A673 (cell line): ENCODE data around the gene AGMO. TPM values are rescaled to one million over a fixed set of nuclear protein-coding genes. Genes with fewer than 3 reads are reported as not detected.

Experiments used
- BruUV-seq: library from RNA; stranded (reverse); fragments of 400-500 nt; replicated peaks from 2 replicates; lab custom pipeline; 2021; lab: Mats Ljungman, UMichigan
- CTCF ChIA-PET: fragments of 300-600 bp; sonication (Branson Sonifier 250); formaldehyde crosslinking; loops from one replicate; lab custom pipeline; 2022; ENCODE audit warnings: antibody characterized with exemption; lab: Charles Lee
- POLR2A ChIA-PET: fragments of 300-600 bp; sonication (Branson Sonifier 250); formaldehyde crosslinking; loops from one replicate; lab custom pipeline; 2022; ENCODE audit warnings: antibody characterized with exemption; ENCODE audit not compliant: low non-redundant PET; lab: Charles Lee
- DNase-seq: peaks from one replicate; pipeline ENCODE4 v3.0.0-alpha.2; 2015; ENCODE audit warnings: low spot score
- H3K27ac ChIP-seq: fragments of 200-600 bp; sonication (generic); 2 replicates; pipeline ENCODE4 v1.5.1; 2016; ENCODE audit warnings: mixed run types, low read depth, mild to moderate bottlenecking, mixed read lengths, antibody characterized with exemption, low read length; ENCODE audit not compliant: poor library complexity, severe bottlenecking
- H3K27me3 ChIP-seq: fragments of 200-600 bp; sonication (generic); replicated peaks from 2 replicates; pipeline ENCODE4 v1.6.1; 2017; ENCODE audit warnings: mixed run types, low read depth, mild to moderate bottlenecking, mixed read lengths, antibody characterized with exemption, low read length; ENCODE audit not compliant: insufficient read depth, poor library complexity
- H3K36me3 ChIP-seq: fragments of 200-600 bp; sonication (generic); 2 replicates; pipeline ENCODE4 v1.6.1; 2016; ENCODE audit warnings: mixed run types, mild to moderate bottlenecking, mixed read lengths, antibody characterized with exemption, low read length; ENCODE audit not compliant: insufficient read depth, poor library complexity, severe bottlenecking
- H3K4me1 ChIP-seq: fragments of 200-600 bp; sonication (generic); 2 replicates; pipeline ENCODE4 v1.6.1; 2017; ENCODE audit warnings: mixed run types, mild to moderate bottlenecking, mixed read lengths, antibody characterized with exemption, low read length; ENCODE audit not compliant: insufficient read depth, poor library complexity, severe bottlenecking
- H3K4me3 ChIP-seq: fragments of 200-600 bp; sonication (generic); 2 replicates; pipeline ENCODE4 v1.5.1; 2016; ENCODE audit warnings: low read depth, mixed run types, mild to moderate bottlenecking, mixed read lengths, low read length; ENCODE audit not compliant: poor library complexity, severe bottlenecking
- H3K9me3 ChIP-seq: fragments of 200-600 bp; sonication (generic); 2 replicates; pipeline ENCODE4 v1.6.1; 2016; ENCODE audit warnings: mixed run types, low read depth, mild to moderate bottlenecking, mixed read lengths, antibody characterized with exemption, low read length; ENCODE audit not compliant: poor library complexity, severe bottlenecking
- CTCF ChIP-seq: fragments of 300-800, 200-600 bp; sonication (generic); conservative IDR thresholded peaks from 2 replicates; pipeline ENCODE4 v1.5.1; 2017; ENCODE audit warnings: low read depth, mild to moderate bottlenecking, antibody characterized with exemption, low read length, moderate library complexity, mixed read lengths
- EZH2 ChIP-seq: fragments of 200-600 bp; sonication (generic); IDR thresholded peaks from 2 replicates; pipeline ENCODE4 v1.6.1; 2017; ENCODE audit warnings: borderline replicate concordance, low read depth, mild to moderate bottlenecking, mixed read lengths, antibody characterized with exemption, low read length; ENCODE audit not compliant: poor library complexity, severe bottlenecking
- intact Hi-C: fragments of 100-400 bp; cut with micrococcal nuclease; formaldehyde crosslinking; loops from one replicate; pipeline ENCODE4 v1.10.0; 2022; ENCODE audit not compliant: unreplicated experiment
- total RNA-seq: library from RNA; stranded (reverse); gene quantifications from 2 replicates; pipeline ENCODE4 v1.2.3, GENCODE V29; 2021

The AGMO gene
- total RNA-seq, 1 experiment from 2014 or later, result not detected

GRCh38 chr7:15494711-15495110 lies 67.1 kb downstream of the AGMO start:
- H3K9me3 ChIP-seq, result no peaks in the 10 kb centered on the region
- H3K4me3 ChIP-seq, result no peak overlapping the region
- no peaks in the 10 kb centered on the region for H3K4me1 ChIP-seq
- no peaks in the 10 kb centered on the region for H3K36me3 ChIP-seq
- DNase-seq, result no peak
- intact Hi-C loops, result no loop called here
- ChIA-PET CTCF (no interaction called here), POLR2A (no interaction called here)
- TF ChIP-seq EZH2 (no peak), CTCF (no peak)
- peaks cover 5% of the 10 kb centered on the region for H3K27me3 ChIP-seq
- no peak overlapping the region for H3K27ac ChIP-seq
- BruUV-seq, result no TSS peak

GRCh38 chr7:15491361-15491760 lies 70.5 kb downstream of the AGMO start:
- no TSS peak for BruUV-seq
- Histone ChIP-seq H3K9me3 (no peaks in the 10 kb centered on the region), H3K36me3 (no peaks in the 10 kb centered on the region), H3K27ac (no peak overlapping the region), H3K4me3 (no peak overlapping the region), H3K4me1 (no peaks in the 10 kb centered on the region), H3K27me3 (peaks cover 4% of the 10 kb centered on the region)
- TF ChIP-seq CTCF, result no peak
- TF ChIP-seq EZH2, result no peak
- ChIA-PET POLR2A (no interaction called here), CTCF (no interaction called here)
- intact Hi-C loops, result no loop called here
- no peak for DNase-seq

- POLR2A ChIA-PET, result no interaction called here
These were observed 71.5 kb downstream of the AGMO start for GRCh38 chr7:15490291-15490690.

More at GRCh38 chr7:15490291-15490690, 71.5 kb downstream of the AGMO start:
- peaks cover 4% of the 10 kb centered on the region for H3K27me3 ChIP-seq
- no peaks in the 10 kb centered on the region for H3K36me3 ChIP-seq
- no peak overlapping the region for H3K4me3 ChIP-seq
- CTCF ChIA-PET, result no interaction called here
- BruUV-seq, result no TSS peak
- H3K4me1 ChIP-seq, result no peaks in the 10 kb centered on the region
- intact Hi-C loops, result no loop called here
- TF ChIP-seq EZH2, result no peak
- no peak for TF ChIP-seq CTCF
- H3K27ac ChIP-seq, result no peak overlapping the region
- H3K9me3 ChIP-seq, result no peaks in the 10 kb centered on the region
- DNase-seq, result no peak
